CD8-positive, alpha-beta memory T cell (primary cell): Measurements from ENCODE around the gene RHOA. TPM values are rescaled to one million over a fixed set of nuclear protein-coding genes. Genes with fewer than 3 reads are reported as not detected.
"Not testable (repeated sequence)": the region's sequence is repeated elsewhere in the genome, so short reads cannot be mapped to it uniquely, and the experiment has no call there.

Experiments used
- CTCF ChIA-PET: fragments of 350-600 bp; sonication (Branson Sonifier 250); formaldehyde crosslinking; loops from one replicate; lab custom pipeline; 2021; ENCODE audit warnings: antibody characterized with exemption; lab: Charles Lee
- POLR2A ChIA-PET: fragments of 350-600 bp; sonication (Branson Sonifier 250); formaldehyde crosslinking; loops from one replicate; lab custom pipeline; 2021; ENCODE audit warnings: antibody characterized with exemption; lab: Charles Lee
- DNase-seq, 5 donors: peaks; one replicate each; pipeline versions ENCODE4 v3.0.0 to v3.0.0-alpha.2; 2020 to 2022; ENCODE audit warnings: mixed read lengths in 1 of 5
- H3K27ac ChIP-seq: one replicate; pipeline ENCODE4 v1.7.0; 2013; ENCODE audit warnings: low read depth, mild to moderate bottlenecking, low read length, moderate library complexity
- H3K27me3 ChIP-seq: 2 replicates; pipeline ENCODE4 v1.7.0; 2013; ENCODE audit warnings: low read length, mild to moderate bottlenecking; ENCODE audit not compliant: insufficient read depth, poor library complexity, severe bottlenecking
- H3K36me3 ChIP-seq: 2 replicates; pipeline ENCODE4 v1.7.0; 2013; ENCODE audit warnings: mild to moderate bottlenecking, low read length, moderate library complexity; ENCODE audit not compliant: insufficient read depth
- H3K4me1 ChIP-seq: 2 replicates; pipeline ENCODE4 v1.7.0; 2013; ENCODE audit warnings: mild to moderate bottlenecking, low read length, moderate library complexity; ENCODE audit not compliant: insufficient read depth
- H3K4me3 ChIP-seq: 2 replicates; pipeline ENCODE4 v1.7.0; 2013; ENCODE audit warnings: mild to moderate bottlenecking, low read length
- H3K9me3 ChIP-seq: 2 replicates; pipeline ENCODE4 v1.7.0; 2013; ENCODE audit warnings: mild to moderate bottlenecking, low read length
- H3K27ac Mint-ChIP-seq, 8 donors: one replicate each; pipeline ENCODE4 v1.8.0; 2020 to 2021; ENCODE audit warnings: mixed read lengths in 8 of 8, mild to moderate bottlenecking in 6 of 8, inconsistent platforms in 3 of 8, moderate library complexity in 3 of 8
- H3K27me3 Mint-ChIP-seq, 2 donors: one replicate each; pipeline ENCODE4 v1.8.0; 2020 to 2021; ENCODE audit warnings: mixed read lengths in 2 of 2, mild to moderate bottlenecking in 1 of 2, moderate library complexity in 1 of 2
- H3K36me3 Mint-ChIP-seq, 3 donors: one replicate each; pipeline ENCODE4 v1.8.0; 2020 to 2021; ENCODE audit warnings: mixed read lengths in 3 of 3, inconsistent platforms in 1 of 3, mild to moderate bottlenecking in 1 of 3
- H3K4me1 Mint-ChIP-seq, 3 donors: one replicate each; pipeline ENCODE4 v1.8.0; 2020 to 2021; ENCODE audit warnings: mixed read lengths in 3 of 3, inconsistent platforms in 1 of 3, mild to moderate bottlenecking in 1 of 3
- H3K4me3 Mint-ChIP-seq, 7 donors: one replicate each; pipeline ENCODE4 v1.8.0; 2020 to 2021; ENCODE audit warnings: mixed read lengths in 7 of 7, mild to moderate bottlenecking in 6 of 7, moderate library complexity in 4 of 7, inconsistent platforms in 2 of 7
- H3K9me3 Mint-ChIP-seq, 5 donors: one replicate each; pipeline ENCODE4 v1.8.0; 2020 to 2022; ENCODE audit warnings: mixed read lengths in 5 of 5, mild to moderate bottlenecking in 3 of 5, moderate library complexity in 2 of 5, inconsistent platforms in 1 of 5
- polyA plus RNA-seq: library from polyadenylated mRNA; unstranded; fragments of 300-500 nt; fragmentation: Illumina TruSeq; gene quantifications from one replicate; pipeline ENCODE4 v1.2.3, GENCODE V29; 2021
- total RNA-seq, 2 experiments: library from RNA; stranded (reverse); gene quantifications; one replicate each; pipeline ENCODE4 v1.2.3, GENCODE V29; 2021

Gene RHOA
- total and polyA plus RNA-seq, 3 experiments from 2014 or later, result 478 to 678 (median 506) TPM

DNA sequence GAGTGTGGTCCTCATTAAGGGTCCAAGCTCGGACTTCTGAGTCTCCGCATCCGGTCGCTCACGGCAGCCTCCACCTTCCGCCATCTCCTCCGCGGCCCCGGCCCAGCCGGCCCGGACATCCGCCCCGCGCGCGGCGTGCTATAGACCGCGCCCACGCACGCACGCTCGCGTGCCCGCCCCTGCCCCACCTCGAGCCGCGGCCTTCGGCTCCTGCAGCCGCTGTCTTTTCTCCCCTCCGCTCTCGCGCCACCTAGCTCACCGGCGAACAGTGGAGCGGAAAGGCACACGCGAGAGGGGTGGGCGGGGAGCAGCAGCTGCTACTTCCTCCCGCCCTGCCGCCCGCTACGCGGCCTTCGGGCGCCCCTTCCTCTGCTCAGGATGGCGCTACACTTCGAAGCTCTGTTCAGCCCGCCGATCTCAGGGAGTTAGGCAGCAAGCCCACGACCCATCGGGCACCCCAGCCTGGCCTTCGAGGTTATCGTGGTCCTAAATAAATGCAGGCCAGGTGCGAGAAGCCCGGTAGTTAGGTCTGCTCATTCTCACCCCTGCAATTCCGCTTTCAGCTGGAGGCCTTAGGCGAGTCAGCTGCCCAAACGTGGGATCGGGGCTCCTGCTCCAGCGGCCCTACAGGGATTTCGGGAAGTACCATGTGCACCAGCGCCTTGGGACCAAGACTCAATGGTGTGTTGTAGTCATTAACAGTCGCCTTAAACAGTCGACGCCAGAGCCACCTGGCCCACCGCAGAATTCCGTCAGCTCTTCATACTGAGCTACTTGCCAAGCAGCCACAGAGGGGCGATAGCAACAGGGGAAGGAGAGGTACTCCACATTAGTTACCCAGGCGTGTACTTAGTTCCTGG lies 71.6 kb downstream of the RHOA start, which contains the start of gene USP4:
Gene USP4 (minus strand): TSS at position 113 of the 860 bp plus-strand sequence. CDS start 29 bp downstream, at position 84.
- Mint-ChIP-seq H3K27me3 (peaks cover 0 to 1% of the 10 kb centered on the region in 2 donors), H3K4me3 (peak within 1 kb of the TSS; percentile 88 to 96 (median 95)), H3K9me3 (no peaks in the 10 kb centered on the region), H3K4me1 (peaks cover 38 to 54% (median 41%) of the 10 kb centered on the region in 3 donors), H3K27ac (peak within 1 kb of the TSS; percentile 95 to 100 (median 97)), H3K36me3 (peaks cover 0 to 31% (median 4%) of the 10 kb centered on the region in 3 donors)
- peaks cover 5% of the 10 kb centered on the region for H3K36me3 ChIP-seq
- no peaks in the 10 kb centered on the region for H3K9me3 ChIP-seq
- no peaks in the 10 kb centered on the region for H3K27me3 ChIP-seq
- peaks cover 41% of the 10 kb centered on the region for H3K4me1 ChIP-seq
- H3K27ac ChIP-seq, result peak within 1 kb of the TSS; percentile 98
- DNase-seq, result peak; percentile 82 to 95 (median 90)
- ChIA-PET POLR2A (interaction anchor here (0.6 to 3.0 kb wide), 19 partner anchors 12 to 333 kb away, joined by 3 to 53 read pairs (median 8); partner anchors contain the start of genes DAG1, GPX1, KLHDC8B and NICN1), CTCF (interaction anchor here (0.7 to 3.0 kb wide), 39 partner anchors 9 to 331 kb away, joined by 3 to 69 read pairs (median 4); partner anchors contain the start of genes GPX1, KLHDC8B, NDUFAF3 and NICN1)
- peak within 1 kb of the TSS; percentile 84 for H3K4me3 ChIP-seq

DNA sequence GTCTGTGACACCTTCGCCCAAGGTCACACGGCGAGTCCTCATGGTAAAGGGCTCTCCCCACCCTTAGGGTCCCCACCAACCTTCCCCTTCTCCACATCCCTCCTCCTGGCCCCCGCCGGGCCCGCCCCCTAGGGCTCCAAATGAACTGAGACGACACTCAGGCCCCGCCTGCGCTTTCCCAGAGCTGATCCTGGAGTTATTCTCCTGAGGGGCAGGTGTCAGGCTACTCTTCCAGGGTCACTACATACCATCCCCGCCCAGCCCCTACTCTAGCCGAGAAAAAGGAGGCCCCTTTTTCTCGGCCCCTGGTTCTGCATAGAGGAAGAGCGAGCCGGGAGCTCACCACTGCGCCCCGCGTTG lies 72.2 kb downstream of the RHOA start:
- DNase-seq, result peak in 3 of 5 donors; percentile 10 to 52 (median 10)
- H3K27me3 Mint-ChIP-seq, result peaks cover 0 to 1% of the 10 kb centered on the region in 2 donors

DNA sequence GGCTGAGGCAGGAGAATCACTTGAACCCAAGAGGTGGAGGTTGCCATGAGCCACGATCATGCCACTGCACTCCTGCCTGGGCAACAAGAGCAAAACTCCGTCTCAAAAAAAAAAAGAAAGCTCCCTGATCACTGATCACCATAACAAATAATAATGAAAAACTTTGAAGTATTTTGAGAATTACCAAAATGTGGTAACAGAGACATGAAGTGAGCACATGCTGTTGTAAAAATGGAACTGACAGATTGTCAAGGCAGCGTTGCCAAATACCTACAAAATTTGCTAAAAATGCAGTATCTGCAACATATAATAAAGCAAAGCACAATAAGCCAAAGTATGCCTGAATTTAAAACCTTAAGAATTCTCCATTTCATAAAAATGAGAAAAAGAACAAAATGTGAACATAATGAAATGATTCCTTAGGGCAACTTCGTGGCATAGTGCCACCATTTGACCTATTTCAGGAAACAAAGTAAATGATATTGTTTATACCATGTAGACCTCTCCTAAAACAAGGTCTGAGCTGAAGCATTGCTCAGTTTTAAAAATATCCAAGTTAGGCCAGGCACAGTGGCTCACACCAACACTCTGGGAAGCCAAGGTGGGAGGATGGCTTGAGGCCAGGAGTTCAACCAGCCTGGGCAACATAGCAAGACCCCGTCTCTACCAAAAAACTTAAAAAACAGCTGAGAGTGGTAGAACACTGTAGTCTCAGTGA lies 77.7 kb downstream of the RHOA start:
- no peak overlapping the region for H3K27ac ChIP-seq
- DNase-seq, result no peak
- H3K27me3 Mint-ChIP-seq, result no peaks in the 10 kb centered on the region
- peak overlapping the region in 7 of 8 donors; percentile 2 to 93 (median 77) for H3K27ac Mint-ChIP-seq
- H3K9me3 Mint-ChIP-seq, result no peaks in the 10 kb centered on the region
- peaks cover 27% of the 10 kb centered on the region for H3K4me1 ChIP-seq
- peaks cover 3 to 73% (median 10%) of the 10 kb centered on the region in 3 donors for H3K36me3 Mint-ChIP-seq
- no peak overlapping the region for H3K4me3 ChIP-seq
- no peaks in the 10 kb centered on the region for H3K27me3 ChIP-seq
- peaks cover 30% of the 10 kb centered on the region for H3K36me3 ChIP-seq
- peaks cover 34 to 55% (median 35%) of the 10 kb centered on the region in 3 donors for H3K4me1 Mint-ChIP-seq
- ChIA-PET CTCF (interaction anchor here (1.7 kb wide), 1 partner anchor 115 kb away, joined by 7 read pairs; no protein-coding TSS in a partner anchor), POLR2A (no interaction called here)
- no peak overlapping the region for H3K4me3 Mint-ChIP-seq
- H3K9me3 ChIP-seq, result no peaks in the 10 kb centered on the region

More for the DNA sequence above, 72.2 kb downstream of the RHOA start:
- H3K4me3 Mint-ChIP-seq, result peak overlapping the region; percentile 88 to 96 (median 95)
- no peaks in the 10 kb centered on the region for H3K9me3 Mint-ChIP-seq
- ChIA-PET POLR2A (interaction anchor here (0.6 to 3.0 kb wide), 18 partner anchors 13 to 246 kb away, joined by 3 to 53 read pairs (median 8); partner anchors contain the start of genes DAG1, GPX1, KLHDC8B and NICN1), CTCF (interaction anchor here (0.8 to 3.0 kb wide), 30 partner anchors 10 to 330 kb away, joined by 3 to 69 read pairs (median 4); partner anchors contain the start of genes GPX1, KLHDC8B, NDUFAF3 and NICN1)
- peaks cover 40 to 58% (median 41%) of the 10 kb centered on the region in 3 donors for H3K4me1 Mint-ChIP-seq
- no peaks in the 10 kb centered on the region for H3K9me3 ChIP-seq
- H3K27me3 ChIP-seq, result no peaks in the 10 kb centered on the region
- H3K36me3 ChIP-seq, result peaks cover 11% of the 10 kb centered on the region
- peak overlapping the region; percentile 84 for H3K4me3 ChIP-seq
- H3K27ac Mint-ChIP-seq, result peak overlapping the region; percentile 95 to 100 (median 97)
- H3K4me1 ChIP-seq, result peaks cover 38% of the 10 kb centered on the region
- peaks cover 0 to 37% (median 6%) of the 10 kb centered on the region in 3 donors for H3K36me3 Mint-ChIP-seq
- H3K27ac ChIP-seq, result peak overlapping the region; percentile 98

DNA sequence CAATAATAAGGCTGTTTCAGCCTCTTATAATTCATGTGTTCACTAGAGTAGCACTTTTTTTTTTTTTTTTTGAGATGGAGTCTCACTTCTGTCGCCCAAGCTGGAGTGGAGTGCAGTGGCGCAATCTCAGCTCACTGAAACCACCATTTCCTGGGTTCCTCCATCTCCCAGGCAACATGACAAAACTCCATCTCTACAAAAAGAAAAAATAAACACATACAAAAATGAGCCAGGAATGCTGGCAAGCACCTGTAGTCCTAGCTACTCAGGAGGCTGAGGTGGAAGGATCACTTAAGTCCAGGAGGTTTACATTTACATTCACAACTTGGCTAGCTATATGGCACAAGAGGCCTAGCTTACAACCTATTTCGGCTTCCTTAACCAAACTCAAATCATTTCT lies 78.7 kb downstream of the RHOA start:
- H3K27ac Mint-ChIP-seq, result peak overlapping the region; percentile 71 to 93 (median 89)
- Histone ChIP-seq H3K36me3 (peaks cover 30% of the 10 kb centered on the region), H3K27ac (no peak overlapping the region), H3K4me3 (no peak overlapping the region), H3K27me3 (no peaks in the 10 kb centered on the region), H3K4me1 (peaks cover 26% of the 10 kb centered on the region), H3K9me3 (no peaks in the 10 kb centered on the region)
- H3K36me3 Mint-ChIP-seq, result peaks cover 4 to 74% (median 11%) of the 10 kb centered on the region in 3 donors
- peaks cover 26 to 50% (median 28%) of the 10 kb centered on the region in 3 donors for H3K4me1 Mint-ChIP-seq
- peak overlapping the region in 2 of 7 donors; percentile 21 to 52 for H3K4me3 Mint-ChIP-seq
- ChIA-PET POLR2A (interaction anchor here (0.6 kb wide), 1 partner anchor 21 kb away, joined by 3 read pairs; no protein-coding TSS in a partner anchor), CTCF (interaction anchor here (1.1 to 1.7 kb wide), 2 partner anchors 100 to 116 kb away, joined by 3 to 7 read pairs; no protein-coding TSS in a partner anchor)
- peak in 2 of 5 donors; percentile 44 to 50 for DNase-seq
- H3K27me3 Mint-ChIP-seq, result no peaks in the 10 kb centered on the region
- no peaks in the 10 kb centered on the region for H3K9me3 Mint-ChIP-seq

DNA sequence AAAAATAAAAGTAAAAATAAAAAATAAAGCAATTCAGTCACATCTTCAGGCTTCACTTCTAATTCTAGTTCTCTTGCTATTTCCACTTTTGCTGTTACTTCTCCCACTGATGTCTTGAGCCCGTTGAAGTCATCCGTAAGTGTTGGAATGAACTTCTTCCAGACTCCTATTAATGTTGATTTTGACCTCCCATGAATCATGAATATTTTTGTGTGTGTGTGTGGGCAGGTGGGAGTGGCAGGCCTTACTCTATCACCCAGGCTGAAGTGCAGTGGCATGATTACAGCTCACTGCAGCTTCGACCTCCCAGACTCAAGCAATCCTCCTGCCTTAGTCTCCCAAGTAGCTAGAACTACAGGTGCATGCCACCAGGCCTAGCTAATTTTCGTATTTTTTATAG lies 82.6 kb downstream of the RHOA start:
- H3K27me3 Mint-ChIP-seq, result peaks cover 0 to 2% of the 10 kb centered on the region in 2 donors
- Histone ChIP-seq H3K9me3 (no peaks in the 10 kb centered on the region), H3K36me3 (peaks cover 49% of the 10 kb centered on the region), H3K27me3 (no peaks in the 10 kb centered on the region), H3K27ac (no peak overlapping the region), H3K4me1 (peaks cover 16% of the 10 kb centered on the region), H3K4me3 (no peak overlapping the region)
- H3K36me3 Mint-ChIP-seq, result peaks cover 4 to 85% (median 17%) of the 10 kb centered on the region in 3 donors
- no peak for DNase-seq
- peak overlapping the region in 1 of 8 donors; percentile 65 for H3K27ac Mint-ChIP-seq
- no peaks in the 10 kb centered on the region for H3K9me3 Mint-ChIP-seq
- ChIA-PET POLR2A (no interaction called here), CTCF (interaction anchor here (1.5 kb wide), 1 partner anchor 120 kb away, joined by 3 read pairs; no protein-coding TSS in a partner anchor)
- H3K4me3 Mint-ChIP-seq, result no peak overlapping the region
- peaks cover 16 to 36% (median 22%) of the 10 kb centered on the region in 3 donors for H3K4me1 Mint-ChIP-seq

DNA sequence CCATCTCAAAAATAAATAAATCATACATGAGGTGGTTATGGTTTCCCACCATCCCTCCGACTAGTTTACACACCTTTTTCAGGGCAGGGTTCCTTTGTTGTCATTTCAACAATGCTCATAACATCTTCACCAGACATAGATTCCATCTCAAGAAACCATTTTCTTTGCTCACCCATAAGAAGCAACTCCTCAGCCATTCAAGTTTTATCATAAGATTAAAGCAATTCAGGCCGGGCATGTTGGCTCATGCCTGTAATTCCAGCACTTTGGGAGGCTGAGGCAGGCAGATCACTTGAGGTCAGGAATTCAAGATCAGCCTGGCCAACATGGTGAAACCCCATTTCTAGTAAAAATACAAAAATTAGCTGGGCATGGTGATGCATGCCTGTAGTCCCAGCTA lies 83.4 kb downstream of the RHOA start:
- H3K36me3 ChIP-seq, result peaks cover 50% of the 10 kb centered on the region
- H3K9me3 ChIP-seq, H3K4me3 ChIP-seq, H3K27me3 ChIP-seq, H3K4me1 ChIP-seq, H3K4me3 Mint-ChIP-seq, H3K9me3 Mint-ChIP-seq, DNase-seq, CTCF ChIA-PET, POLR2A ChIA-PET, H3K27ac ChIP-seq, H3K27me3 Mint-ChIP-seq: not testable (repeated sequence)
- peaks cover 13 to 33% (median 18%) of the 10 kb centered on the region in 3 donors for H3K4me1 Mint-ChIP-seq
- H3K27ac Mint-ChIP-seq, result peak overlapping the region in 1 of 8 donors; percentile 29
- peaks cover 10 to 85% (median 22%) of the 10 kb centered on the region in 3 donors for H3K36me3 Mint-ChIP-seq

DNA sequence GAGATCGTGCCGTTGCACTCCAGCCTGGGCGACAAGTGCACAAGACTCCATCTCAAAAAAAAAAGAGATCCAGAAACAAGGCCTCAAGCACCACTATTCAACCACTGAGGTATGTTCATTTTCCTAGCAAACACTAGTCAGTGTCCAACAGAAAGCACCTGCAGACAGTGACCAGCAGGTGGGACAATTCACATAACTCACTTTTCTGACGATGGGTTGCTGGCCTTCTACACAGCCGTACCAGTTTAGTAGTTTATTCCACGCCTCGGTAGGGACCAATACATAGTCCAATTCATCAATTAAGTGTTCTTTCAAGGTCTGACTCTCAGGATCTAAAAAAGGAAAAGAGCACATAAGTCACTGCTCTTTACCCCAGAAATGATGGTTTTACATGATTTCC lies 84.3 kb downstream of the RHOA start:
- CTCF ChIA-PET, result no interaction called here
- no peak for DNase-seq
- H3K27ac Mint-ChIP-seq, result no peak overlapping the region
- Histone ChIP-seq H3K4me3 (no peak overlapping the region), H3K27me3 (no peaks in the 10 kb centered on the region), H3K27ac (no peak overlapping the region), H3K9me3 (no peaks in the 10 kb centered on the region), H3K4me1 (no peaks in the 10 kb centered on the region), H3K36me3 (peaks cover 54% of the 10 kb centered on the region)
- POLR2A ChIA-PET, result no interaction called here
- peaks cover 0 to 2% of the 10 kb centered on the region in 2 donors for H3K27me3 Mint-ChIP-seq
- peaks cover 5 to 26% (median 11%) of the 10 kb centered on the region in 3 donors for H3K4me1 Mint-ChIP-seq
- H3K4me3 Mint-ChIP-seq, result no peak overlapping the region
- peaks cover 10 to 82% (median 23%) of the 10 kb centered on the region in 3 donors for H3K36me3 Mint-ChIP-seq
- H3K9me3 Mint-ChIP-seq, result no peaks in the 10 kb centered on the region
